CD14-positive monocyte (primary cell): ENCODE measurements around the gene FAM180A. TPM values are rescaled to one million over a fixed set of nuclear protein-coding genes. Genes with fewer than 3 reads are reported as not detected.

ENCODE experiments used
- DNase-seq, 3 donors: peaks; one replicate each; pipeline ENCODE4 v3.0.0-alpha.2; 2011 to 2022
- H2AFZ ChIP-seq: 2 replicates; pipeline ENCODE4 v1.6.0; 2012; ENCODE audit warnings: mild to moderate bottlenecking, low read depth, low read length, inconsistent platforms; ENCODE audit not compliant: insufficient read depth, poor library complexity, severe bottlenecking
- H3K27ac ChIP-seq, 2 donors: 1 replicate in 1 of 2; 2 replicates in 1 of 2; pipeline ENCODE4 v1.5.1; 2012 to 2013; ENCODE audit warnings: low read length in 2 of 2, control low read depth in 1 of 2, inconsistent platforms in 1 of 2, low read depth in 1 of 2, mild to moderate bottlenecking in 1 of 2
- H3K27me3 ChIP-seq, 2 donors: one replicate each; pipeline versions ENCODE4 v1.6.0 to v1.6.1; 2011 to 2013; ENCODE audit warnings: low read length in 2 of 2; ENCODE audit not compliant: control insufficient read depth in 2 of 2, insufficient read depth in 2 of 2
- H3K36me3 ChIP-seq, 2 donors: replicated peaks in 1 of 2; 1 replicate in 1 of 2; 2 replicates in 1 of 2; pipeline versions ENCODE4 v1.5.1 to v1.6.1; 2012 to 2013; ENCODE audit warnings: low read length in 2 of 2, control low read depth in 1 of 2, inconsistent platforms in 1 of 2, mild to moderate bottlenecking in 1 of 2; ENCODE audit not compliant: insufficient read depth in 2 of 2, control insufficient read depth in 1 of 2
- H3K4me1 ChIP-seq, 2 donors: 1 replicate in 1 of 2; 2 replicates in 1 of 2; pipeline versions ENCODE4 v1.5.1 to v1.6.1; 2012 to 2013; ENCODE audit warnings: low read length in 2 of 2, control low read depth in 1 of 2, inconsistent platforms in 1 of 2, mild to moderate bottlenecking in 1 of 2, moderate library complexity in 1 of 2; ENCODE audit not compliant: insufficient read depth in 2 of 2, control insufficient read depth in 1 of 2
- H3K4me2 ChIP-seq: replicated peaks from 2 replicates; pipeline ENCODE3; 2012; ENCODE audit warnings: low read length, moderate library complexity, mild to moderate bottlenecking; ENCODE audit not compliant: poor library complexity, severe bottlenecking; ENCODE audit errors: extremely low read depth
- H3K4me3 ChIP-seq, 3 experiments: fragments of 200-600 bp in 1 of 3; sonication (generic) in 1 of 3; replicated peaks in 1 of 3; 1 replicate in 2 of 3; 2 replicates in 1 of 3; pipeline ENCODE4 v1.5.1; 2011 to 2013; ENCODE audit warnings: low read length in 3 of 3, mild to moderate bottlenecking in 3 of 3, control low read depth in 2 of 3, low read depth in 2 of 3, inconsistent platforms in 1 of 3, moderate library complexity in 1 of 3
- H3K79me2 ChIP-seq: 2 replicates; pipeline ENCODE4 v1.6.0; 2012; ENCODE audit warnings: mild to moderate bottlenecking, control low read depth, inconsistent platforms, low read length, moderate library complexity; ENCODE audit not compliant: insufficient read depth
- H3K9ac ChIP-seq: 2 replicates; pipeline ENCODE4 v1.6.0; 2017; ENCODE audit warnings: low read length, mild to moderate bottlenecking; ENCODE audit not compliant: insufficient read depth, poor library complexity, severe bottlenecking
- H3K9me3 ChIP-seq, 2 donors: replicated peaks in 1 of 2; 1 replicate in 1 of 2; 2 replicates in 1 of 2; pipeline versions ENCODE4 v1.5.1 to v1.6.1; 2012 to 2013; ENCODE audit warnings: low read length in 2 of 2, control low read depth in 1 of 2; ENCODE audit not compliant: control insufficient read depth in 1 of 2, insufficient read depth in 1 of 2
- H4K20me1 ChIP-seq: 2 replicates; pipeline ENCODE4 v1.6.0; 2012; ENCODE audit warnings: mild to moderate bottlenecking, low read length, control low read depth, moderate library complexity; ENCODE audit not compliant: insufficient read depth
- H3K27ac Mint-ChIP-seq, 7 donors: one replicate each; pipeline ENCODE4 v1.8.0; 2020; ENCODE audit warnings: mild to moderate bottlenecking in 7 of 7, mixed read lengths in 7 of 7, moderate library complexity in 6 of 7, inconsistent platforms in 2 of 7
- H3K27me3 Mint-ChIP-seq, 3 donors: one replicate each; pipeline ENCODE4 v1.8.0; 2021 to 2022; ENCODE audit warnings: low read depth in 3 of 3, mild to moderate bottlenecking in 3 of 3, mixed read lengths in 3 of 3, moderate library complexity in 3 of 3, inconsistent platforms in 1 of 3
- H3K36me3 Mint-ChIP-seq, 2 donors: one replicate each; pipeline ENCODE4 v1.8.0; 2020; ENCODE audit warnings: mixed read lengths in 2 of 2, inconsistent platforms in 1 of 2, mild to moderate bottlenecking in 1 of 2
- H3K4me1 Mint-ChIP-seq: one replicate; pipeline ENCODE4 v1.8.0; 2020; ENCODE audit warnings: mild to moderate bottlenecking, mixed read lengths
- H3K4me3 Mint-ChIP-seq, 2 donors: one replicate each; pipeline ENCODE4 v1.8.0; 2020; ENCODE audit warnings: mild to moderate bottlenecking in 2 of 2, mixed read lengths in 2 of 2, moderate library complexity in 1 of 2
- H3K9me3 Mint-ChIP-seq, 7 donors: one replicate each; pipeline ENCODE4 v1.8.0; 2020 to 2022; ENCODE audit warnings: mixed read lengths in 7 of 7, mild to moderate bottlenecking in 6 of 7, moderate library complexity in 6 of 7, inconsistent platforms in 2 of 7
- WGBS: methylation state at CpG from one replicate; pipeline ENCODE4 v1.1.5; 2013; ENCODE audit warnings: missing lambda C conversion rate; ENCODE audit not compliant: insufficient coverage; 5-methylcytosine and 5-hydroxymethylcytosine counted together
- intact Hi-C, 2 donors: fragments of 100-400 bp; cut with micrococcal nuclease; formaldehyde crosslinking; loops; one replicate each; pipeline versions ENCODE4 v1.15.0 to v1.15.1; 2023
- polyA plus RNA-seq, 3 donors: library from polyadenylated mRNA; depleted of rRNA in 1 of 3; unstranded in 2 of 3; stranded (reverse) in 1 of 3; fragments of 300-500 nt in 2 of 3; fragments of >200 nt in 1 of 3; fragmentation: Illumina TruSeq in 2 of 3; gene quantifications; 1 replicate in 2 of 3; 2 replicates in 1 of 3; pipeline ENCODE4 v1.2.3, GENCODE V29; 2012 to 2021
- TF ChIP-seq, protein P1 (sequence below): fragments of 200-600 bp; IDR thresholded peaks from one replicate; pipeline ENCODE4 v1.8.0; 2022; ENCODE audit warnings: antibody characterized with exemption, mild to moderate bottlenecking

Gene FAM180A
- polyA plus RNA-seq, 3 donors, result not detected

DNA sequence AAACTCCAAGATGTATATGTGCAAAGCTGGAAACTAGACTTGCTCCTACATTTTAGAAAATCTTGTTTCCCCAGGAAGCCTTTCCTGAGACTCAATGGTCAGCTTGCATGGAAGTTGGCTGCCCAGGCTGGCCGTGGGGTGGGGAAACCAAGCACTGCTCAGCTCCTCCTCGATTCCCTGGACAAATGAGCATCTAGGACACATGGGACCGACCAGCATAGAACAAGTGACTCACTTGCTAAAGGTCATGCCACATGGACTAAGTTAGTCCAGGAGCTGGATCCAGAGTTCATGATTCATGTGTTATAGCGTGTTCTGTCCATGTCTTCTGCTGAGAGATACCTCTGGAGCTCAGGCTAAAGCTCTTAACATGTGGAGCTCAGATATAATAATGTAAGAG is 6.2 kb downstream of the FAM180A start:
- no peak overlapping the region for H3K4me3 Mint-ChIP-seq
- no peak overlapping the region for H3K4me2 ChIP-seq
- H2AFZ ChIP-seq, result no peak overlapping the region
- no peaks in the 10 kb centered on the region for H3K36me3 Mint-ChIP-seq
- H3K9ac ChIP-seq, result no peak overlapping the region
- no peak for DNase-seq
- peaks cover 1 to 20% (median 2%) of the 10 kb centered on the region in 3 donors for H3K27me3 Mint-ChIP-seq
- H3K4me1 ChIP-seq, result no peaks in the 10 kb centered on the region
- no peaks in the 10 kb centered on the region for H3K27me3 ChIP-seq
- H4K20me1 ChIP-seq, result no peaks in the 10 kb centered on the region
- TF ChIP-seq, protein P1, sequence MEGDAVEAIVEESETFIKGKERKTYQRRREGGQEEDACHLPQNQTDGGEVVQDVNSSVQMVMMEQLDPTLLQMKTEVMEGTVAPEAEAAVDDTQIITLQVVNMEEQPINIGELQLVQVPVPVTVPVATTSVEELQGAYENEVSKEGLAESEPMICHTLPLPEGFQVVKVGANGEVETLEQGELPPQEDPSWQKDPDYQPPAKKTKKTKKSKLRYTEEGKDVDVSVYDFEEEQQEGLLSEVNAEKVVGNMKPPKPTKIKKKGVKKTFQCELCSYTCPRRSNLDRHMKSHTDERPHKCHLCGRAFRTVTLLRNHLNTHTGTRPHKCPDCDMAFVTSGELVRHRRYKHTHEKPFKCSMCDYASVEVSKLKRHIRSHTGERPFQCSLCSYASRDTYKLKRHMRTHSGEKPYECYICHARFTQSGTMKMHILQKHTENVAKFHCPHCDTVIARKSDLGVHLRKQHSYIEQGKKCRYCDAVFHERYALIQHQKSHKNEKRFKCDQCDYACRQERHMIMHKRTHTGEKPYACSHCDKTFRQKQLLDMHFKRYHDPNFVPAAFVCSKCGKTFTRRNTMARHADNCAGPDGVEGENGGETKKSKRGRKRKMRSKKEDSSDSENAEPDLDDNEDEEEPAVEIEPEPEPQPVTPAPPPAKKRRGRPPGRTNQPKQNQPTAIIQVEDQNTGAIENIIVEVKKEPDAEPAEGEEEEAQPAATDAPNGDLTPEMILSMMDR, result no peak
- no peak overlapping the region for H3K4me3 ChIP-seq
- H3K27ac ChIP-seq, result no peak overlapping the region
- H3K79me2 ChIP-seq, result no peaks in the 10 kb centered on the region
- 90% methylated on average over 4 of the region's 4 CpGs for WGBS
- no peaks in the 10 kb centered on the region for H3K9me3 ChIP-seq
- H3K36me3 ChIP-seq, result no peaks in the 10 kb centered on the region
- H3K27ac Mint-ChIP-seq, result no peak overlapping the region
- intact Hi-C loops, result no loop called here
- H3K4me1 Mint-ChIP-seq, result no peaks in the 10 kb centered on the region
- no peaks in the 10 kb centered on the region for H3K9me3 Mint-ChIP-seq

GRCh38 chr7:135741905-135742304 is 6.7 kb downstream of the FAM180A start:
- no peaks in the 10 kb centered on the region for H3K36me3 ChIP-seq
- no peak overlapping the region for H2AFZ ChIP-seq
- H3K4me1 Mint-ChIP-seq, result no peaks in the 10 kb centered on the region
- peaks cover 1 to 22% (median 2%) of the 10 kb centered on the region in 3 donors for H3K27me3 Mint-ChIP-seq
- no CpG with 5 or more reads among the region's 2 CpGs for WGBS
- H3K79me2 ChIP-seq, result no peaks in the 10 kb centered on the region
- no peak overlapping the region for H3K27ac Mint-ChIP-seq
- no peak overlapping the region for H3K4me2 ChIP-seq
- no peaks in the 10 kb centered on the region for H3K27me3 ChIP-seq
- no peak overlapping the region for H3K9ac ChIP-seq
- no peaks in the 10 kb centered on the region for H3K4me1 ChIP-seq
- TF ChIP-seq, protein P1, result no peak
- no peak overlapping the region for H3K27ac ChIP-seq
- H3K4me3 ChIP-seq, result no peak overlapping the region
- DNase-seq, result no peak
- no peaks in the 10 kb centered on the region for H3K36me3 Mint-ChIP-seq
- H3K9me3 ChIP-seq, result no peaks in the 10 kb centered on the region
- no peak overlapping the region for H3K4me3 Mint-ChIP-seq
- H4K20me1 ChIP-seq, result no peaks in the 10 kb centered on the region
- no peaks in the 10 kb centered on the region for H3K9me3 Mint-ChIP-seq
- intact Hi-C loops, result no loop called here
